ENCODE results near the gene MBD3.

DNA sequence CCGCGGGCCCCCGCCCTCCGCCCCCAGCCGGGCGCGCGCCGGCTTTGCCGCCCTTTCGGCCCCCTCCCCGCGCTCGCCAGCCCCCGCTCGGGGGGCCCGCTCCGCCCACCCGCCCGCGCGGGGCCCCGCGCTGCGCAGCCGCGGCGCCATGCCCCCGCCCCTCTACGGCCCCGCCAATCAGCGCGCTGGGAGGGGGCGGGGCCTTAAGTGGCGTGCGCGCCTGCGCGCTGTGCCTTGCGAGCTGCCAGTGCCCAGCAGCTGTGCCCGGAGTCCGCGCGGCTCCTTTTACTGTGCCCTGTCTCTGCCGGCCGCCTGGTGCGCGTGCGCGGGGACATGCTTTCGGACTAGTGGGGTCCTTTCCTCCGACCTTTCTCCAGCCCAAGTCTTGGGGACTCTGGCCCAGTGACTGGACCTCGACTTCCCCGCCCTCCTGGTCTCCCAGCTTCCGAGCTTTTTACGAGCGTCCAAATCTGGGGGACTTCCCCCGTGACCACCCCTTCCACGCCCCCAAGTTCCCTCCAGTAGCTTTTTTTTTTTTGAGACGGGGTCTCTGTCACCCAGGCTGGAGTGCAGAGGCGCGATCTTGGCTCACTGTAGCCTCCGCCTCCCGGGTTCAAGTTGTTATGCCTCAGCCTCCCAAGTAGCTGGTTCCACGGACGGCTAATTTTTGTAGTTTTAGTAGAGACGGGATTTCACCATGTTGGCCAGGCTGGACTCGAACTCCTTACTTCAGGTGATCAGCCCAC is at the start of gene MBD3:
- TF ChIP-seq, protein P1, sequence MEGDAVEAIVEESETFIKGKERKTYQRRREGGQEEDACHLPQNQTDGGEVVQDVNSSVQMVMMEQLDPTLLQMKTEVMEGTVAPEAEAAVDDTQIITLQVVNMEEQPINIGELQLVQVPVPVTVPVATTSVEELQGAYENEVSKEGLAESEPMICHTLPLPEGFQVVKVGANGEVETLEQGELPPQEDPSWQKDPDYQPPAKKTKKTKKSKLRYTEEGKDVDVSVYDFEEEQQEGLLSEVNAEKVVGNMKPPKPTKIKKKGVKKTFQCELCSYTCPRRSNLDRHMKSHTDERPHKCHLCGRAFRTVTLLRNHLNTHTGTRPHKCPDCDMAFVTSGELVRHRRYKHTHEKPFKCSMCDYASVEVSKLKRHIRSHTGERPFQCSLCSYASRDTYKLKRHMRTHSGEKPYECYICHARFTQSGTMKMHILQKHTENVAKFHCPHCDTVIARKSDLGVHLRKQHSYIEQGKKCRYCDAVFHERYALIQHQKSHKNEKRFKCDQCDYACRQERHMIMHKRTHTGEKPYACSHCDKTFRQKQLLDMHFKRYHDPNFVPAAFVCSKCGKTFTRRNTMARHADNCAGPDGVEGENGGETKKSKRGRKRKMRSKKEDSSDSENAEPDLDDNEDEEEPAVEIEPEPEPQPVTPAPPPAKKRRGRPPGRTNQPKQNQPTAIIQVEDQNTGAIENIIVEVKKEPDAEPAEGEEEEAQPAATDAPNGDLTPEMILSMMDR (IDR thresholded peaks at IDR 0.05 in 8 of 11, conservative IDR thresholded peaks at IDR 0.05 in 3 of 11), result peak in 6 of 11 experiments; percentile 10 to 39 (median 21)
- no peak for TF ChIP-seq POLR2A (IDR thresholded peaks at IDR 0.05)
- peak; percentile 85 to 88 (median 86) for TF ChIP-seq POLR2AphosphoS5 (IDR thresholded peaks at IDR 0.05)

Data from spleen (tissue), 7 donors.